ENCODE data around the gene TYK2.
"Not testable (repeated sequence)": the region's sequence is repeated elsewhere in the genome, so short reads cannot be mapped to it uniquely, and the experiment has no call there.

Gene TYK2

DNA sequence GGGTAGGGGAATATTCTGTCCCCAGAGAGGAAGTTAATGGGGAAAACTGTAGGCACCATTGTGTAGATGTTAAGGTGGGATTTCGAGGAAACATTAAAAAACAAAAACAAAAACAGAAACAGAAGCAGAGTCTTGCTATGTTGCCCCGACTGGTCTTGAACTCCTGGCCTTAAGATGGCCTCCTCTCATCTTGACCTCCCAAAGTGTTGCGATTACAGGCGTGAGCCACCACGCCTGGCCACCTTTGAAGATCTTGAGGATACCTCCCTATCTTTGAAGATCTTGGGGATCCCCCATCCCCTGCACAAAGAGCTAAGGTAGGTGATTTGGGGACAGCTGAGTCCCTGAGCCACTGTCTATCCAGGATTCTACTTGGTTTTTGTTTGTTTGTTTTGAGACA, 40.4 kb downstream of the TYK2 start:
- no peak overlapping the region for H3K4me3 ChIP-seq
- H3K27ac ChIP-seq: no peak overlapping the region
- DNase-seq (ENCODE audit: low spot score): no peak
- TF ChIP-seq, protein P1, sequence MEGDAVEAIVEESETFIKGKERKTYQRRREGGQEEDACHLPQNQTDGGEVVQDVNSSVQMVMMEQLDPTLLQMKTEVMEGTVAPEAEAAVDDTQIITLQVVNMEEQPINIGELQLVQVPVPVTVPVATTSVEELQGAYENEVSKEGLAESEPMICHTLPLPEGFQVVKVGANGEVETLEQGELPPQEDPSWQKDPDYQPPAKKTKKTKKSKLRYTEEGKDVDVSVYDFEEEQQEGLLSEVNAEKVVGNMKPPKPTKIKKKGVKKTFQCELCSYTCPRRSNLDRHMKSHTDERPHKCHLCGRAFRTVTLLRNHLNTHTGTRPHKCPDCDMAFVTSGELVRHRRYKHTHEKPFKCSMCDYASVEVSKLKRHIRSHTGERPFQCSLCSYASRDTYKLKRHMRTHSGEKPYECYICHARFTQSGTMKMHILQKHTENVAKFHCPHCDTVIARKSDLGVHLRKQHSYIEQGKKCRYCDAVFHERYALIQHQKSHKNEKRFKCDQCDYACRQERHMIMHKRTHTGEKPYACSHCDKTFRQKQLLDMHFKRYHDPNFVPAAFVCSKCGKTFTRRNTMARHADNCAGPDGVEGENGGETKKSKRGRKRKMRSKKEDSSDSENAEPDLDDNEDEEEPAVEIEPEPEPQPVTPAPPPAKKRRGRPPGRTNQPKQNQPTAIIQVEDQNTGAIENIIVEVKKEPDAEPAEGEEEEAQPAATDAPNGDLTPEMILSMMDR (IDR thresholded peaks at IDR 0.05): no peak

DNA sequence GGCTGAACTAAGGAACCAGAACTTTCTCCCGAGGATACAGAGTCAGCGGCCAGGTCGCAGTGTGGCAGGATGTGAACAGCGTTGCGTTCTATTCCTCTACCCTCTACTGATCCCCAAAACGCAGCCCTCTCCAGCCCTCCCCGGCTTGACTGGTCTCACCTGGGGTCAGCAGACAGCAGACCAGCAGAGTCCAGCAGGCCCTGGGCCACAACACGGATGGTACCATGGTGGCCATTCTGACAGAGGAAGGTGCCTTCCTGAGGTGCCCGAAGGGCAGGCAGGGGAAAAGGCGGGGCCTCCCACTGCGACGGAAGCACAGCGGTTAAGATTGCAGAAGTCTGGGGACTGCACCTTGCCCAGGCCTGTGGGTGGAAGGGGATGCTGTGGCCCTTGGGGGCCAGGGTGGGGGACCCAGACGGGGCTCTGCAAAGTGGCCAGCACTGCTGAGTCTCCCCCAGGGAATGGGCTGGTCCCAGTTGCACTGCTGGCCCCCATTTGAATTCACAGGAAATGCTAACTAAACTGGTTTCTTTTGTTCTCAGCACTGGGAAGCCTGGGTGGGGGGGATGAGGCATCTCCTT, 40.9 kb downstream of the TYK2 start, which contains the start of gene ICAM3:
ICAM3 (minus strand) TSS at position 245 of the 581 bp plus-strand sequence; CDS start at position 235, 10 bp downstream.
- DNase-seq (ENCODE audit: low spot score): no peak
- TF ChIP-seq, protein P1 (IDR thresholded peaks at IDR 0.05): no peak
- Histone ChIP-seq H3K27ac (no peak within 1 kb of the TSS), H3K4me3 (no peak within 1 kb of the TSS)

DNA sequence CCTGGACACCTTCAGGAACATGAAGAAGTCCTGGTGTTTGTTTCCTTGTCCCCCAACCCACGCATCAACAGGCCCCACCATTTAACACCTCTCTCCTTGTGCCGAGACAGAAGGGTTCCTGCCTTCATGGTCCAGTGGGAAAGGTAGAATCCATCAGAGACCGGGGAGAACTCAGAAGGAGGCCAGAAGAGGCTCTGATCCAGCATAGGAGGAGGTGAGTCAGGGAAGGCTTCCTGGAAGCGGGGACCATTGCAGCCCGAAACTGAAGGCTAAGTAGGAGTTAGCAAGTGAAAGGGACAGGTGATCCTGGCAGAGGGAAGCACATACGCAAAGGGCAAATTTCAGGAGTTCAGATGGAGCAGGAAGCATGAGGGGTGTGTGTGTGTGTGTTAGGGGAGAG, 41.4 kb downstream of the TYK2 start:
- no peak overlapping the region for H3K27ac ChIP-seq
- no peak for DNase-seq (ENCODE audit: low spot score)
- H3K4me3 ChIP-seq: no peak overlapping the region
- TF ChIP-seq, protein P1 (IDR thresholded peaks at IDR 0.05): no peak

DNA sequence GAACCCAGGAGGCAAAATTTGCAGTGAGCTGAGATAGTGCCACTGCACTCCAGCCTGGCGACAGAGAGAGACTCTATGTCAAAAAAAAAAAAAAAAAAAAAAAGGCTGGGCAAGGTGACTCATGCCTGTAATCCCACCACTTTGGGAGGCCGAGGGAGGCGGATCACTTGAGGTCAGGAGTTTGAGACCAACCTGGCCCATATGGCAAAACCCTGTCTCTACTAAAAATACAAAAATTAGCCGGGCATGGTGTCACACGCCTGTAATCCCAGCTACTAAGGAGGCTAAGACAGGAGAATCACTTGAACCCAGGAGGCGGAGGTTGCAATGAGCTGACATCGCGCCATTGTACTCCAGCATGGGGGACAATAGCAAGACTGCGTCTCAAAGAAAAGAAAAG, 43.6 kb downstream of the TYK2 start:
- H3K27ac ChIP-seq; DNase-seq (ENCODE audit: low spot score); H3K4me3 ChIP-seq: not testable (repeated sequence)

DNA sequence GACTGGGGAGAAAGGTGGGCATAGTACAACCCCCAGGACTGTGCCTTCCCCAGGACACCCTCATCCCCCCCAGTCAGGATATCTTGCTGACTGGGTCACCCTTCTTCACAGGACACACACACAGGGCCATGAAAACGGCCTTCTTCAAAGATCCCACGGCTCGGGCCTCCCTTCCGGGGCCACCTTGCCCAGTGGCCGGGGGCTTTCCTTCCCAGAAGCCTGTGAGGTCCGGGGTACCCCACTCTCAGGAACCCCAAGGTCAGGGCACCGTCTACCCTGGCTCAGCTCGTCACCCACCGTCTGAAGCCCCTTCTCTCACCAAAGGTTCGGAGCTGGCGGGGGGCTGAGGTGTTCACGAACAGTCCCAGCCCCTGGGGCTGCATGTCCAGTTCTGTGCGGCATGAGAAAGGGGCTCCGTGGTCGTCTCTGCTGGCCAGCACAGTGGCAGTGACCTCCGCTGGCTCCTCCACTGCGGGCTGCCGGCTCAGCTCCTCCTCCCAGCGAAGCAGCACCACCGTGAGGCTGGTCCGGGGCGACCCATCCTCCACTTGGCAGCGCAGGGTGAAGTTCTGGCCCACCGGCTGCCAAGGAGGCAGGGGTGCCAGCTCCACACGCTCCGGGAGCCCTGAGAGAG, 44.9 kb downstream of the TYK2 start:
- peak overlapping the region; percentile 86 for H3K4me3 ChIP-seq
- no peak for DNase-seq (ENCODE audit: low spot score)

DNA sequence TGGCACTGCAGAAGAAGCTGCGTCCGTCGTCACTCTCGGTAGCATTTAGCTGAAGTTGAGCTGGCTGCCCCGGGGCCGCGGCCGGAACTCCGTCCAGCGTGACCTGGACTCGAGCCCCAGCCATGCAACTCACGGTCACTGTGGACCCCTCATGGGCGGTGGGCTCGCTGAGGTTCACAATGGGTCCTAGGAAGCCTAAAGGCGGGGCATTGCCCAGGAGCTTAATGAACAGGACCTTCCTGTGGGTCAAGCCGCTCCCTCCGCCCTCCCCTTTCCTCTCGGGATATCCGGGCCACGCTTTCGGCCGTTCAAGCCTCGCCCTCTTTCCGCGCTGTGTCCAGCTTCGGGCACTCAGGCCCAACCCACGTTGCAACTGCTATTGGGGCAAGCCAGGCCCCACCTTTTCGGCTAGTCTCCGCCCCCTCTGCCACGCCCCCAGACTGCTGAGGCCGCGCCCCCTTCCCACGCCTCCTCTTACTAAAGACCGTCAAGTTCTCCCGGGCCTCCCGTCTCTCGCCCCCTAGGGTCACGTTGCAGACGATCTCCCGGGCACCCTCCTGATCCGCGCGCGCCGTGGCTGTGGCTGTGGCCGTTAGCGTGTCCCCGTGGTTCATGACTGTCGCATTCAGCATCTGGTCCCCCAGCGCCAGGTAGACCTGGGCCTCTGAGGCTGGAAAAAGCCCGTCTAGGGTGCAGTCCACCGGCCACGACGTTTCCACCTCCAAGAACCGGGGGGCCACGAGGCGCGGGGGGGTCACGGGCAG, 45.6 kb downstream of the TYK2 start:
- peak; percentile 97 for DNase-seq (ENCODE audit: low spot score)
- TF ChIP-seq, protein P1 (IDR thresholded peaks at IDR 0.05): no peak
- peak overlapping the region; percentile 52 to 95 for H3K27ac ChIP-seq
- H3K4me3 ChIP-seq: peak overlapping the region; percentile 86

More for the DNA sequence above, 44.9 kb downstream of the TYK2 start:
- TF ChIP-seq, protein P1 (IDR thresholded peaks at IDR 0.05): no peak
- peak overlapping the region in 1 of 2 donors; percentile 95 for H3K27ac ChIP-seq

DNA sequence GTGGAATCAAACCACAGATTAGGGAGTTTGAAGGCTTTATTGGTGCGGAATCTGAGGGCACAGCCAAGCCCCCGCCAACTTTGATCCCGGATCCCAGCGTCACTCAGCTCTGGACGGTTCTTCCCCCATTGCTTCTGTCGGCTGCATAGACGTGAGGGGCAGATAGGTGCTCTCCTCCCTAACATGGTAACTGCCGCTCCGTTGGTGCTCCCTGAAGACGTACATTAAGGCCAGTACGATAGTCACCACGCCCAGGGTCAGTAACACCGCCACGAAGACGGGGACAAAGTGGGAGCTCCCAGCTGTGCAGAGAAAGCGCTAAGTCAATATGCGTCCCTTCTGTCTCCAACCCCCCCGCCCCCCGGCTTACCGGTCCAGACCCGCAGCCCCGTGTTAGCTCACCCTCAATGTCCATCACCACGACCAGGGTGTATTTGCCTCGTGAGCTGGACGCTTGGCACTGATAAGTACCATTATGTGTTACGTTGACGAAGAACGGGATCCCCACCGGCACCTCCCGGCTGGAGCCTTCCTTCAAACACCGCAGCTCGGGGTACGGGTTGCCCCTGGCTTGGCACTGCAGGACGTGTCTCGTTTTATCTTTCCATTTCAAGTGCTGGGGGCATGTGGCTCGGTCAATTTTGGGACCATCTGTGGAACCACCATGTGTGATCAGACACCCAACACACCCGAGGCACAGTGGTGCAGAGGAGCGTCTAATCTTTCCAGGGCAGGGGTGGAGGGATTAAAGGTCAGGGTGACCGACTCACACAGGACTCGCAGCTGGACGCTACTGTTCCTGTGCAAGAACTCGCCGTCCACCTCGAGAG, 46.4 kb downstream of the TYK2 start:
- no peak for DNase-seq (ENCODE audit: low spot score)
- peak overlapping the region; percentile 84 to 95 for H3K27ac ChIP-seq
- peak overlapping the region; percentile 86 for H3K4me3 ChIP-seq
- TF ChIP-seq, protein P1 (IDR thresholded peaks at IDR 0.05): no peak

Data from coronary artery (tissue), 2 donors.